Stomach smooth muscle (tissue), 2 donors: ENCODE results near the gene AMBRA1.

Experiments used
- H3K27ac ChIP-seq: one replicate; pipeline ENCODE4 v1.7.0; 2013; ENCODE audit warnings: mild to moderate bottlenecking, low read length, inconsistent platforms
- H3K27me3 ChIP-seq, 2 donors: one replicate each; pipeline ENCODE4 v1.7.0; 2013; ENCODE audit warnings: low read length in 2 of 2; ENCODE audit not compliant: insufficient read depth in 2 of 2, control insufficient read depth in 1 of 2
- H3K36me3 ChIP-seq, 2 donors: one replicate each; pipeline ENCODE4 v1.7.0; 2013; ENCODE audit warnings: low read length in 2 of 2; ENCODE audit not compliant: control insufficient read depth in 2 of 2, insufficient read depth in 2 of 2
- H3K4me1 ChIP-seq: one replicate; pipeline ENCODE4 v1.7.0; 2013; ENCODE audit warnings: low read length; ENCODE audit not compliant: control insufficient read depth, insufficient read depth
- H3K4me3 ChIP-seq, 2 donors: one replicate each; pipeline ENCODE4 v1.7.0; 2013; ENCODE audit warnings: low read length in 2 of 2
- H3K9ac ChIP-seq, 2 donors: one replicate each; pipeline ENCODE4 v1.7.0; 2013; ENCODE audit warnings: low read length in 2 of 2, mild to moderate bottlenecking in 1 of 2
- H3K9me3 ChIP-seq, 2 donors: one replicate each; pipeline ENCODE4 v1.7.0; 2013; ENCODE audit warnings: low read length in 2 of 2; ENCODE audit not compliant: control insufficient read depth in 2 of 2
- donor health status: healthy.
- donor health status: Pancreatic carcinoma.

The AMBRA1 gene

GRCh38 chr11:46615756-46616155 is 21.9 kb upstream of the AMBRA1 start:
- H3K9ac ChIP-seq: no peak overlapping the region
- no peak overlapping the region for H3K27ac ChIP-seq
- H3K4me3 ChIP-seq: no peak overlapping the region
- H3K36me3 ChIP-seq: peaks cover 0 to 2% of the 10 kb centered on the region in 2 donors
- no peaks in the 10 kb centered on the region for H3K27me3 ChIP-seq
- peaks cover 25% of the 10 kb centered on the region for H3K4me1 ChIP-seq
- no peaks in the 10 kb centered on the region for H3K9me3 ChIP-seq

GRCh38 chr11:46612326-46612725 is 18.5 kb upstream of the AMBRA1 start:
- no peak overlapping the region for H3K9ac ChIP-seq
- H3K4me3 ChIP-seq: no peak overlapping the region
- no peak overlapping the region for H3K27ac ChIP-seq
- no peaks in the 10 kb centered on the region for H3K9me3 ChIP-seq
- no peaks in the 10 kb centered on the region for H3K36me3 ChIP-seq
- peaks cover 9% of the 10 kb centered on the region for H3K4me1 ChIP-seq
- H3K27me3 ChIP-seq: no peaks in the 10 kb centered on the region

- Histone ChIP-seq H3K9ac (no peak overlapping the region), H3K27ac (no peak overlapping the region), H3K36me3 (no peaks in the 10 kb centered on the region), H3K4me1 (peaks cover 7% of the 10 kb centered on the region), H3K27me3 (no peaks in the 10 kb centered on the region), H3K9me3 (no peaks in the 10 kb centered on the region), H3K4me3 (no peak overlapping the region)
Observed at GRCh38 chr11:46611526-46612304, 17.9 kb upstream of the AMBRA1 start.

- H3K27ac ChIP-seq: no peak overlapping the region
- no peak overlapping the region for H3K4me3 ChIP-seq
- H3K4me1 ChIP-seq: no peaks in the 10 kb centered on the region
- H3K36me3 ChIP-seq: no peaks in the 10 kb centered on the region
- no peaks in the 10 kb centered on the region for H3K9me3 ChIP-seq
- H3K27me3 ChIP-seq: no peaks in the 10 kb centered on the region
- no peak overlapping the region for H3K9ac ChIP-seq
Observed at GRCh38 chr11:46609386-46609785, 15.6 kb upstream of the AMBRA1 start.

- Histone ChIP-seq H3K36me3 (peaks cover 0 to 5% of the 10 kb centered on the region in 2 donors), H3K9me3 (no peaks in the 10 kb centered on the region), H3K4me1 (no peaks in the 10 kb centered on the region), H3K27me3 (no peaks in the 10 kb centered on the region), H3K27ac (no peak overlapping the region), H3K4me3 (no peak overlapping the region), H3K9ac (no peak overlapping the region)
Observed at GRCh38 chr11:46607516-46607915, 13.7 kb upstream of the AMBRA1 start.

GRCh38 chr11:46604796-46605195 is 11.0 kb upstream of the AMBRA1 start:
- no peak overlapping the region for H3K9ac ChIP-seq
- H3K4me3 ChIP-seq: no peak overlapping the region
- H3K27ac ChIP-seq: no peak overlapping the region
- H3K9me3 ChIP-seq: no peaks in the 10 kb centered on the region
- no peaks in the 10 kb centered on the region for H3K4me1 ChIP-seq
- H3K36me3 ChIP-seq: peaks cover 0 to 5% of the 10 kb centered on the region in 2 donors
- no peaks in the 10 kb centered on the region for H3K27me3 ChIP-seq

- no peak overlapping the region for H3K9ac ChIP-seq
- peaks cover 0 to 5% of the 10 kb centered on the region in 2 donors for H3K36me3 ChIP-seq
- no peaks in the 10 kb centered on the region for H3K9me3 ChIP-seq
- H3K27me3 ChIP-seq: no peaks in the 10 kb centered on the region
- H3K4me1 ChIP-seq: no peaks in the 10 kb centered on the region
- H3K4me3 ChIP-seq: no peak overlapping the region
- H3K27ac ChIP-seq: no peak overlapping the region
Observed at GRCh38 chr11:46603704-46604308, 10.0 kb upstream of the AMBRA1 start.

GRCh38 chr11:46601129-46601528 is 7.3 kb upstream of the AMBRA1 start:
- no peak overlapping the region for H3K9ac ChIP-seq
- no peaks in the 10 kb centered on the region for H3K9me3 ChIP-seq
- peaks cover 0 to 5% of the 10 kb centered on the region in 2 donors for H3K36me3 ChIP-seq
- no peak overlapping the region for H3K27ac ChIP-seq
- no peaks in the 10 kb centered on the region for H3K4me1 ChIP-seq
- no peak overlapping the region for H3K4me3 ChIP-seq
- no peaks in the 10 kb centered on the region for H3K27me3 ChIP-seq

GRCh38 chr11:46600194-46600960 is 6.6 kb upstream of the AMBRA1 start:
- Histone ChIP-seq H3K9ac (no peak overlapping the region), H3K36me3 (peaks cover 0 to 5% of the 10 kb centered on the region in 2 donors), H3K9me3 (no peaks in the 10 kb centered on the region), H3K27ac (no peak overlapping the region), H3K27me3 (no peaks in the 10 kb centered on the region), H3K4me1 (no peaks in the 10 kb centered on the region), H3K4me3 (no peak overlapping the region)

- Histone ChIP-seq H3K27ac (no peak overlapping the region), H3K4me1 (no peaks in the 10 kb centered on the region), H3K9me3 (no peaks in the 10 kb centered on the region), H3K36me3 (peaks cover 0 to 5% of the 10 kb centered on the region in 2 donors), H3K27me3 (no peaks in the 10 kb centered on the region), H3K4me3 (no peak overlapping the region), H3K9ac (no peak overlapping the region)
Observed at GRCh38 chr11:46599340-46600193, 5.7 kb upstream of the AMBRA1 start.
